SU-DHL-6 (cell line): ENCODE measurements around the gene ARHGAP26.

Experiments
- H2AFZ ChIP-seq: fragments of 200-600 bp; sonication (generic); 2 replicates; pipeline ENCODE4 v1.6.1; 2014; ENCODE audit warnings: low read depth, mild to moderate bottlenecking, moderate library complexity, mixed read lengths, antibody characterized with exemption, low read length; ENCODE audit not compliant: severe bottlenecking
- H3F3A ChIP-seq: fragments of 200-600 bp; shearing (Covaris generic); 2 replicates; pipeline ENCODE4 v1.6.0; 2016; ENCODE audit warnings: antibody characterized with exemption, mild to moderate bottlenecking; ENCODE audit not compliant: insufficient read depth
- H3K27ac ChIP-seq: fragments of 200-600 bp; sonication (generic); 2 replicates; pipeline ENCODE4 v1.5.1; 2016; ENCODE audit warnings: low read depth, mild to moderate bottlenecking, low read length, moderate library complexity, mixed read lengths
- H3K27me3 ChIP-seq: fragments of 200-600 bp; sonication (generic), shearing (Covaris generic); 2 replicates; pipeline ENCODE4 v1.6.0; 2014; ENCODE audit warnings: mild to moderate bottlenecking, low read length
- H3K36me3 ChIP-seq: fragments of 200-600 bp; sonication (generic); 2 replicates; pipeline ENCODE4 v1.6.1; 2014; ENCODE audit warnings: mild to moderate bottlenecking, low read length, mixed read lengths
- H3K4me2 ChIP-seq: fragments of 300-600, 200-600 bp; shearing (Covaris generic), sonication (generic); 2 replicates; pipeline ENCODE4 v1.6.0; 2014; ENCODE audit warnings: low read length, low read depth, mild to moderate bottlenecking; ENCODE audit not compliant: poor library complexity, severe bottlenecking
- H3K4me3 ChIP-seq: fragments of 200-600 bp; sonication (generic); 2 replicates; pipeline ENCODE4 v1.5.1; 2014; ENCODE audit warnings: antibody characterized with exemption, low read length, mild to moderate bottlenecking, mixed read lengths; ENCODE audit not compliant: insufficient read depth, poor library complexity, severe bottlenecking
- H3K79me2 ChIP-seq: fragments of 200-600 bp; sonication (generic); 2 replicates; pipeline ENCODE4 v1.6.1; 2014; ENCODE audit warnings: mild to moderate bottlenecking, low read length, moderate library complexity; ENCODE audit not compliant: insufficient read depth
- H3K9ac ChIP-seq: fragments of 200-600 bp; sonication (generic); 2 replicates; pipeline ENCODE4 v1.7.0; 2014; ENCODE audit warnings: mild to moderate bottlenecking, low read length
- H3K9me2 ChIP-seq: fragments of 200-600 bp; sonication (generic); replicated peaks from 2 replicates; pipeline ENCODE4 v1.6.1; 2014; ENCODE audit warnings: low read length; ENCODE audit not compliant: insufficient read depth
- H3K9me3 ChIP-seq: fragments of 200-600 bp; sonication (generic); 2 replicates; pipeline ENCODE4 v1.6.1; 2014; ENCODE audit warnings: low read length, mixed read lengths; ENCODE audit not compliant: insufficient read depth
- H4K20me1 ChIP-seq: fragments of 200-600 bp; sonication (generic); 2 replicates; pipeline ENCODE4 v1.6.1; 2014; ENCODE audit warnings: low read depth, mild to moderate bottlenecking, antibody characterized with exemption, low read length, moderate library complexity, mixed read lengths
- EZH2phosphoT487 ChIP-seq: fragments of 200-600 bp; sonication (generic), shearing (Covaris generic); conservative IDR thresholded peaks from 2 replicates; pipeline ENCODE4 v1.6.1; 2018; ENCODE audit warnings: mild to moderate bottlenecking, antibody characterized with exemption, low read length, moderate library complexity, mixed read lengths
- TF ChIP-seq, protein P1 (sequence below): fragments of 200-600 bp; sonication (generic); IDR thresholded peaks from one replicate; pipeline ENCODE4 v1.5.1; 2017; ENCODE audit warnings: antibody characterized with exemption, mild to moderate bottlenecking, low read length, moderate library complexity; ENCODE audit not compliant: insufficient read depth, poor library complexity, severe bottlenecking

The ARHGAP26 gene

DNA sequence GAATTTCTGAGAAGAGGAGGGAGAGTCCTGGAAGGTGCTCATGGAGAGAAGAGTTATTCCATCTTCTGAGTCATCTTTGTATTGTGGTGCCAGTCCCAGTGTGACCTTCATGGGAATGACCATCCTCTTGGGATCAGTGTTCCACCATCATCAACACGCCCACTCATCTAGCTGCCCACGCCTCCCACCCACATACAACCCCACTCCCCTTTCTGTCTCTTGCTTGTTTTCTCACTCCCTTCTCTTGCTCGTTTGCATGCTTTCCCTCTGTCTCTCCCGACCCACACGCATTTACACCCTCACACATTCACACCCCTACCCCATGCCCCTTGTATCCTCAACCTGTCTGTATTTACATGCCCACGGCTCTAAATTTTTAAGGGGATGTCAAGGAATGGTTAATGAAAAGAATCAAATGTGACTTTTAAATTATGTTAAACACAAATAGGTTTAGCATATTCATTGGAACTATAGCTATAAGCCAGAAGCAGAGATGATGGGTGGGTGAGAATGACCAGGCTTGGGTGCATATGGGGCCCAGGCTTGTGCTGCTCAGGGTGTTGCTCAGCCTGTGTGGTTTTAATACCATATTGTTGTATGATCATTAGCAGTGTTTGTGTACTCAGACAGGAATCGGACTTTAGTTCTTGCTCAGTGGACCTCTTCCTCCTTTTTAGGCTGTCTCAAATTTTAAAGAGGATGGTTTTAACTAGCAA, 160.4 kb downstream of the ARHGAP26 start:
- H4K20me1 ChIP-seq: no peaks in the 10 kb centered on the region
- H3K9me2 ChIP-seq: no peaks in the 10 kb centered on the region
- no peaks in the 10 kb centered on the region for H3K79me2 ChIP-seq
- H3K9me3 ChIP-seq: no peaks in the 10 kb centered on the region
- no peak overlapping the region for H3K27ac ChIP-seq
- H3K4me3 ChIP-seq: no peak overlapping the region
- no peaks in the 10 kb centered on the region for H3F3A ChIP-seq
- H3K9ac ChIP-seq: no peak overlapping the region
- H3K36me3 ChIP-seq: no peaks in the 10 kb centered on the region
- no peak overlapping the region for H3K4me2 ChIP-seq
- TF ChIP-seq EZH2phosphoT487: no peak
- TF ChIP-seq, protein P1, sequence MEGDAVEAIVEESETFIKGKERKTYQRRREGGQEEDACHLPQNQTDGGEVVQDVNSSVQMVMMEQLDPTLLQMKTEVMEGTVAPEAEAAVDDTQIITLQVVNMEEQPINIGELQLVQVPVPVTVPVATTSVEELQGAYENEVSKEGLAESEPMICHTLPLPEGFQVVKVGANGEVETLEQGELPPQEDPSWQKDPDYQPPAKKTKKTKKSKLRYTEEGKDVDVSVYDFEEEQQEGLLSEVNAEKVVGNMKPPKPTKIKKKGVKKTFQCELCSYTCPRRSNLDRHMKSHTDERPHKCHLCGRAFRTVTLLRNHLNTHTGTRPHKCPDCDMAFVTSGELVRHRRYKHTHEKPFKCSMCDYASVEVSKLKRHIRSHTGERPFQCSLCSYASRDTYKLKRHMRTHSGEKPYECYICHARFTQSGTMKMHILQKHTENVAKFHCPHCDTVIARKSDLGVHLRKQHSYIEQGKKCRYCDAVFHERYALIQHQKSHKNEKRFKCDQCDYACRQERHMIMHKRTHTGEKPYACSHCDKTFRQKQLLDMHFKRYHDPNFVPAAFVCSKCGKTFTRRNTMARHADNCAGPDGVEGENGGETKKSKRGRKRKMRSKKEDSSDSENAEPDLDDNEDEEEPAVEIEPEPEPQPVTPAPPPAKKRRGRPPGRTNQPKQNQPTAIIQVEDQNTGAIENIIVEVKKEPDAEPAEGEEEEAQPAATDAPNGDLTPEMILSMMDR: no peak
- no peak overlapping the region for H2AFZ ChIP-seq
- no peaks in the 10 kb centered on the region for H3K27me3 ChIP-seq

DNA sequence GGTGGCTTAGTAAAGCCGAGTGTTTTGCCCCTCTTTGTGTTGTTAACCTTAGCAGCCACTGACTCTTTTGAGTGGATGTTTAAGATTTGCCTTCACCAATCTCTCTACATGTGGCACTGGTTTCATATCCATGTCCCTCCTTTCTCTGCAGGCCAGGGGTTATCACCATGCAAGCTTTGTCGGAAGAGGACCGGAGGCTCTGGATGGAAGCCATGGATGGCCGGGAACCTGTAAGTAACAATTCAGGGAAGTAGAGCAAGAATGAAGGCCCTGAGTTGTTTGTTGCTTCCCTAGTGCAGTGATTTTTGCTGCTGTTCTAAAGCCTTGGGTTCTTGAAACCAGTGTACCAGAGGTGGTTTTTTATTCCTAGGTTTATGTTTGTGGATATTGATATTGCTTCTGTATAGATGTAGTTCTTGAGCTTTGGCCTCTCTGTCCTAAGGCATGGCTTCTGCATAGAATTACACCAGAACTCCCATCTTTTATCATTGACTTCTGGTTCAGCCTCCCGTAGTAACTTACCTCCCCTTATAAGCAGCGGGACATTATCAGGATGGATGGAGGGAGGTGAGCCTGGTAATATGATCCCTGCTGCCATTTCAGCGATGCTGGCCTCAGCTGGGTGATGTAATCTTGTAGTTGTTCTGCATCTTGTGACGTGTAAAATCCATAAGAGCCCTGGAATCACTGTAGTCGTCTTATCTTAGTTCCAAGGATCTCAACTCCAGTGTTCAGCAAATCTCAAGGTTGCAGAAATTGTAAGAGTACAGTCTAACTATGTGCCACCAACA, 161.9 kb downstream of the ARHGAP26 start:
- Histone ChIP-seq H3F3A (no peaks in the 10 kb centered on the region), H3K79me2 (no peaks in the 10 kb centered on the region), H3K27ac (no peak overlapping the region), H4K20me1 (no peaks in the 10 kb centered on the region), H3K9me3 (no peaks in the 10 kb centered on the region), H2AFZ (no peak overlapping the region), H3K27me3 (no peaks in the 10 kb centered on the region), H3K4me2 (no peak overlapping the region), H3K4me3 (no peak overlapping the region), H3K9me2 (no peaks in the 10 kb centered on the region), H3K36me3 (no peaks in the 10 kb centered on the region), H3K9ac (no peak overlapping the region)
- TF ChIP-seq EZH2phosphoT487: no peak
- TF ChIP-seq, protein P1: no peak

DNA sequence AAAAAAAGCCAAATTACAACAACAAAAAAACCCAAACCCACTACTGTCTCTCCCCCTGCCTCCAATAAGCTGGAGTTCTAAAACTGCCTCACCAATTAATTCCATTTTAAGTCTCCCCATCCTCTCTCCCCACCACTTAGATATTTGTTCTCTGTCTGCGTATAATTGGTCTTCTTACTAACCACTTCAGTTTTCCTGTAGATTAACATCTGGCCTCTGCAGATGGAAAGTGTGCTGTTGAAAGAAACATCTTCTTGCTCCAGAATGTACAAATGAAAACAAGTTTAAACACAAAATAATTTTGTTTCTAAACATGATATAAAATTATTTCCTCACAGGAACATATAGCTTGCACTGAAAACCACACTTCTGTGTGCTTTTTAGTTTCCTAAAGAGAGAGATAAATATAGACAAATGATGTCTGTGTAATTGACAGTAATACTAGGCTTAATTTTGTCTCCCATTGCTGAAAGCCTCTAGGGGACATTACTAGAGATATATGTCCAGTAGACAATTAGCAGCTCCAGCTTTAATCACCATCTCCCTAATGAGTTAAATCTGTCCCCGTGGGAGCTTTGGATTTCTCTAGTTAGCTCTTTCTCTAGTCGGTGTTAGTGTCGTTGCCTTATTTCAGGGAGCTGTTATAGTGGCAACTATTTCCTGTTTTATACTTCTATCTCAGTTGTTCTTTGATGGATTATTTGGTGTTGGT, 164.0 kb downstream of the ARHGAP26 start:
- no peaks in the 10 kb centered on the region for H3K36me3 ChIP-seq
- no peak for TF ChIP-seq EZH2phosphoT487
- TF ChIP-seq, protein P1: no peak
- no peaks in the 10 kb centered on the region for H3K9me2 ChIP-seq
- H2AFZ ChIP-seq: no peak overlapping the region
- H3K4me2 ChIP-seq: no peak overlapping the region
- H3K9ac ChIP-seq: no peak overlapping the region
- no peaks in the 10 kb centered on the region for H4K20me1 ChIP-seq
- H3K9me3 ChIP-seq: no peaks in the 10 kb centered on the region
- H3K27ac ChIP-seq: no peak overlapping the region
- no peak overlapping the region for H3K4me3 ChIP-seq
- H3K27me3 ChIP-seq: no peaks in the 10 kb centered on the region
- no peaks in the 10 kb centered on the region for H3K79me2 ChIP-seq
- no peaks in the 10 kb centered on the region for H3F3A ChIP-seq
